Measurements from ENCODE around the gene SLMAP.

The SLMAP gene

GRCh38 chr3:57972531-57973111 is 216.5 kb downstream of the SLMAP start:
- no peak for TF ChIP-seq CTCF (IDR thresholded peaks at IDR 0.05; ENCODE audit: low read depth, low read length, missing control alignments)
- Histone ChIP-seq H3K4me3 (ENCODE audit: low read depth, low read length) (no peak overlapping the region), H3K27me3 (replicated peaks) (no peaks in the 10 kb centered on the region), H3K36me3 (replicated peaks) (no peaks in the 10 kb centered on the region), H3K27ac (no peak overlapping the region)
- in situ Hi-C loops (cut with HindIII; ENCODE audit: low pct_ligation_motif_present, low sequenced_read_pairs), result no loop called here
- no peak for DNase-seq

- in situ Hi-C loops (cut with HindIII; ENCODE audit: low pct_ligation_motif_present, low sequenced_read_pairs), result no loop called here
- Histone ChIP-seq H3K4me3 (ENCODE audit: low read depth, low read length) (no peak overlapping the region), H3K36me3 (replicated peaks) (no peaks in the 10 kb centered on the region), H3K27me3 (replicated peaks) (no peaks in the 10 kb centered on the region), H3K27ac (peak overlapping the region; percentile 65)
- no peak for DNase-seq
- no peak for TF ChIP-seq CTCF (IDR thresholded peaks at IDR 0.05; ENCODE audit: low read depth, low read length, missing control alignments)
Measured at GRCh38 chr3:57973715-57974477, 217.8 kb downstream of the SLMAP start.

- in situ Hi-C loops (cut with HindIII; ENCODE audit: low pct_ligation_motif_present, low sequenced_read_pairs), result no loop called here
- Histone ChIP-seq H3K36me3 (replicated peaks) (no peaks in the 10 kb centered on the region), H3K27me3 (replicated peaks) (no peaks in the 10 kb centered on the region), H3K27ac (peak overlapping the region; percentile 86), H3K4me3 (ENCODE audit: low read depth, low read length) (no peak overlapping the region)
- DNase-seq, result peak; percentile 97
- TF ChIP-seq CTCF (IDR thresholded peaks at IDR 0.05; ENCODE audit: low read depth, low read length, missing control alignments), result no peak
Measured at GRCh38 chr3:57974796-57975388, 218.8 kb downstream of the SLMAP start.

GRCh38 chr3:57977818-57978235 is 221.7 kb downstream of the SLMAP start:
- no peak for DNase-seq
- TF ChIP-seq CTCF (IDR thresholded peaks at IDR 0.05; ENCODE audit: low read depth, low read length, missing control alignments), result no peak
- H3K27me3 ChIP-seq (replicated peaks), result no peaks in the 10 kb centered on the region
- no peaks in the 10 kb centered on the region for H3K36me3 ChIP-seq (replicated peaks)
- in situ Hi-C loops (cut with HindIII; ENCODE audit: low pct_ligation_motif_present, low sequenced_read_pairs), result no loop called here
- H3K4me3 ChIP-seq (ENCODE audit: low read depth, low read length), result no peak overlapping the region
- H3K27ac ChIP-seq, result no peak overlapping the region

GRCh38 chr3:57978316-57978715 is 222.2 kb downstream of the SLMAP start:
- H3K36me3 ChIP-seq (replicated peaks), result no peaks in the 10 kb centered on the region
- no peak for TF ChIP-seq CTCF (IDR thresholded peaks at IDR 0.05; ENCODE audit: low read depth, low read length, missing control alignments)
- H3K27me3 ChIP-seq (replicated peaks), result no peaks in the 10 kb centered on the region
- DNase-seq, result no peak
- H3K27ac ChIP-seq, result no peak overlapping the region
- H3K4me3 ChIP-seq (ENCODE audit: low read depth, low read length), result no peak overlapping the region
- in situ Hi-C loops (cut with HindIII; ENCODE audit: low pct_ligation_motif_present, low sequenced_read_pairs), result no loop called here
